CD8-positive, alpha-beta memory T cell (primary cell): ENCODE results near the gene HSPA13. TPM values are rescaled to one million over a fixed set of nuclear protein-coding genes. Genes with fewer than 3 reads are reported as not detected.

ENCODE experiments used
- CTCF ChIA-PET: fragments of 350-600 bp; sonication (Branson Sonifier 250); formaldehyde crosslinking; loops from one replicate; lab custom pipeline; 2021; ENCODE audit warnings: antibody characterized with exemption; lab: Charles Lee
- POLR2A ChIA-PET: fragments of 350-600 bp; sonication (Branson Sonifier 250); formaldehyde crosslinking; loops from one replicate; lab custom pipeline; 2021; ENCODE audit warnings: antibody characterized with exemption; lab: Charles Lee
- DNase-seq, 5 donors: peaks; one replicate each; pipeline versions ENCODE4 v3.0.0 to v3.0.0-alpha.2; 2020 to 2022; ENCODE audit warnings: mixed read lengths in 1 of 5
- H3K27ac ChIP-seq: one replicate; pipeline ENCODE4 v1.7.0; 2013; ENCODE audit warnings: low read depth, mild to moderate bottlenecking, low read length, moderate library complexity
- H3K27me3 ChIP-seq: 2 replicates; pipeline ENCODE4 v1.7.0; 2013; ENCODE audit warnings: low read length, mild to moderate bottlenecking; ENCODE audit not compliant: insufficient read depth, poor library complexity, severe bottlenecking
- H3K36me3 ChIP-seq: 2 replicates; pipeline ENCODE4 v1.7.0; 2013; ENCODE audit warnings: mild to moderate bottlenecking, low read length, moderate library complexity; ENCODE audit not compliant: insufficient read depth
- H3K4me1 ChIP-seq: 2 replicates; pipeline ENCODE4 v1.7.0; 2013; ENCODE audit warnings: mild to moderate bottlenecking, low read length, moderate library complexity; ENCODE audit not compliant: insufficient read depth
- H3K4me3 ChIP-seq: 2 replicates; pipeline ENCODE4 v1.7.0; 2013; ENCODE audit warnings: mild to moderate bottlenecking, low read length
- H3K9me3 ChIP-seq: 2 replicates; pipeline ENCODE4 v1.7.0; 2013; ENCODE audit warnings: mild to moderate bottlenecking, low read length
- H3K27ac Mint-ChIP-seq, 8 donors: one replicate each; pipeline ENCODE4 v1.8.0; 2020 to 2021; ENCODE audit warnings: mixed read lengths in 8 of 8, mild to moderate bottlenecking in 6 of 8, inconsistent platforms in 3 of 8, moderate library complexity in 3 of 8
- H3K27me3 Mint-ChIP-seq, 2 donors: one replicate each; pipeline ENCODE4 v1.8.0; 2020 to 2021; ENCODE audit warnings: mixed read lengths in 2 of 2, mild to moderate bottlenecking in 1 of 2, moderate library complexity in 1 of 2
- H3K36me3 Mint-ChIP-seq, 3 donors: one replicate each; pipeline ENCODE4 v1.8.0; 2020 to 2021; ENCODE audit warnings: mixed read lengths in 3 of 3, inconsistent platforms in 1 of 3, mild to moderate bottlenecking in 1 of 3
- H3K4me1 Mint-ChIP-seq, 3 donors: one replicate each; pipeline ENCODE4 v1.8.0; 2020 to 2021; ENCODE audit warnings: mixed read lengths in 3 of 3, inconsistent platforms in 1 of 3, mild to moderate bottlenecking in 1 of 3
- H3K4me3 Mint-ChIP-seq, 7 donors: one replicate each; pipeline ENCODE4 v1.8.0; 2020 to 2021; ENCODE audit warnings: mixed read lengths in 7 of 7, mild to moderate bottlenecking in 6 of 7, moderate library complexity in 4 of 7, inconsistent platforms in 2 of 7
- H3K9me3 Mint-ChIP-seq, 5 donors: one replicate each; pipeline ENCODE4 v1.8.0; 2020 to 2022; ENCODE audit warnings: mixed read lengths in 5 of 5, mild to moderate bottlenecking in 3 of 5, moderate library complexity in 2 of 5, inconsistent platforms in 1 of 5
- polyA plus RNA-seq: library from polyadenylated mRNA; unstranded; fragments of 300-500 nt; fragmentation: Illumina TruSeq; gene quantifications from one replicate; pipeline ENCODE4 v1.2.3, GENCODE V29; 2021
- total RNA-seq, 2 experiments: library from RNA; stranded (reverse); gene quantifications; one replicate each; pipeline ENCODE4 v1.2.3, GENCODE V29; 2021

The HSPA13 gene
- total and polyA plus RNA-seq, 3 experiments from 2014 or later = 14.9 to 36.0 (median 32.7) TPM

DNA sequence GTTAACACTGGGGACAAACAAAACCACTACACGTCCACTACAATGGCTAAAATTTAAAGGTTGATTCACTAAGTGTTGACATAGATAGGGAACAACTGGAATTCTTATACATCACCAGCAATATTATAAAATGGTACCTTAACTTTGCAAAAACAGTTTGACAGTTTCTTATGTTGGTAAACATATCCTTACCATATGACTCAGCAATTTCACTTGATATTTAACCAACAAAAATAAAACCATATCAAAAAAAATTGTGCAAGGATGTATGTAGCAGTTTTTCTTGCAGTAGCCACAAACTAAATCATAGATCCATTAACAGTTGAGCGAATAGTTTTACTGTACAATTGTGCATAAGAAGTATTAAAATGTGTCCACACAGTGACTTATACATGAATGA is 5.3 kb upstream of the HSPA13 start:
- peaks cover 3 to 13% of the 10 kb centered on the region in 2 donors for H3K27me3 Mint-ChIP-seq
- no peaks in the 10 kb centered on the region for H3K27me3 ChIP-seq
- no peaks in the 10 kb centered on the region for H3K9me3 ChIP-seq
- peaks cover 0 to 5% (median 3%) of the 10 kb centered on the region in 3 donors for H3K36me3 Mint-ChIP-seq
- H3K27ac ChIP-seq = no peak overlapping the region
- peaks cover 6% of the 10 kb centered on the region for H3K4me1 ChIP-seq
- ChIA-PET POLR2A (no interaction called here), CTCF (no interaction called here)
- H3K27ac Mint-ChIP-seq = no peak overlapping the region
- H3K36me3 ChIP-seq = no peaks in the 10 kb centered on the region
- DNase-seq = no peak
- peaks cover 7 to 10% (median 9%) of the 10 kb centered on the region in 3 donors for H3K4me1 Mint-ChIP-seq
- H3K4me3 ChIP-seq = no peak overlapping the region
- H3K4me3 Mint-ChIP-seq = no peak overlapping the region
- no peaks in the 10 kb centered on the region for H3K9me3 Mint-ChIP-seq

DNA sequence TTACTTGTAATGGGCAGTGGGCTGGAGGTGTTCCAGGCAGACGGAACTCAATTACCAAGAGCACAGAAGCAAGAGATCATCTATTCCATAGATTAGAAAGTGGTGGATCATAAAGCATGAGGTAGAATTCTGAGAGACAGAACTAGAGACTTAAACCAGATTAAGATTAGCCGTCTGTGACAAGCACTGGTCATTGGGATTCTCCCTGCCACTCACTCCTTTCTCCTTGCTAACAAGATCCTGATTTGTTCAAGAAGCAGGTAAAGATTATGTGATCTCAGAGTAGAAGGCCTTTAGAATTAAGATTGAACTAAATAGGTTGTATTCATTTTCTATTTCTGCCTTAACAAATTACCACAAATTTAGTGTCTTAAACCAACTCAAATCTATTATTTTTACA is 1.5 kb upstream of the HSPA13 start:
- CTCF ChIA-PET = interaction anchor here (2.2 kb wide), 1 partner anchor 8 kb away, joined by 10 read pairs; no protein-coding TSS in a partner anchor
- Mint-ChIP-seq H3K4me3 (peak overlapping the region; percentile 95 to 100 (median 99)), H3K9me3 (no peaks in the 10 kb centered on the region)

DNA sequence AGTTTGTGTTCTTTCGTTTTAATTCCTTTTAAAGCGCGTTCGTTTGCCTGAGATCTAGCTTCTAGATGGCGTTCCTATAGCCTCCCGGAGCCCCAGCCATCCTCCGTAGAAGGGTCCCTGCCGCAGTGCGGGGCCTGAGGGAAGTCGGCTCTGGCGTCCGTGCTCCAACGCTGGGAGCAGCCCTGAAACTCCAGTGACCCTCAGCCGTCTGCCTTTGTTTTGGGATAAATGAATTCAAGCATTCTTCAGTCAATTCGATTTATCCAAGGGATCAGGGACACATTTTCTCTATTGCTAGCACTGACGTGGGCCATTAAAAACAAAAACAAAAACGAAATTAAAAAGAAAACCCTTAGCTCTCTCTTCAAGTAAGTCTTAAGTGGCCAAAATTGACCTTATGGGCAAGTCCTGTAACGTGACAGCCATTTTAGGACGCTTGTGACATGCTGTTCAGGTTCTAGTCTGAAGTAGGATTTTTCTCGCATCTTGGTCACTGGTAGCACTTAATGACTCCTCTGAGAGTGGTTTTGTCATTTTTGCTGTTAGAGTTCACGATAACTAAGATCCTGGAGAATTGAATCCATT is 742 bp upstream of the HSPA13 start:
- ChIA-PET CTCF (interaction anchor here (2.2 kb wide), 1 partner anchor 9 kb away, joined by 10 read pairs; no protein-coding TSS in a partner anchor), POLR2A (interaction anchor here (0.6 to 1.1 kb wide), 3 partner anchors 10 to 681 kb away, joined by 4 to 9 read pairs (median 4); partner anchors contain the start of gene NRIP1)
- Histone ChIP-seq H3K4me1 (peaks cover 35% of the 10 kb centered on the region), H3K9me3 (no peaks in the 10 kb centered on the region), H3K36me3 (no peaks in the 10 kb centered on the region), H3K4me3 (peak overlapping the region; percentile 97), H3K27ac (peak overlapping the region; percentile 94), H3K27me3 (no peaks in the 10 kb centered on the region)
- peaks cover 35 to 49% (median 49%) of the 10 kb centered on the region in 3 donors for H3K4me1 Mint-ChIP-seq
- DNase-seq = no peak
- no peaks in the 10 kb centered on the region for H3K9me3 Mint-ChIP-seq
- peak overlapping the region; percentile 95 to 100 (median 100) for H3K27ac Mint-ChIP-seq
- H3K36me3 Mint-ChIP-seq = peaks cover 0 to 24% (median 5%) of the 10 kb centered on the region in 3 donors
- peak overlapping the region; percentile 95 to 100 (median 99) for H3K4me3 Mint-ChIP-seq
- H3K27me3 Mint-ChIP-seq = peaks cover 0 to 1% of the 10 kb centered on the region in 2 donors

More for the DNA sequence above, 1.5 kb upstream of the HSPA13 start:
- POLR2A ChIA-PET = no interaction called here
- Histone ChIP-seq H3K36me3 (no peaks in the 10 kb centered on the region), H3K27ac (no peak overlapping the region), H3K27me3 (no peaks in the 10 kb centered on the region), H3K4me1 (peaks cover 34% of the 10 kb centered on the region), H3K4me3 (peak overlapping the region; percentile 97), H3K9me3 (no peaks in the 10 kb centered on the region)
- DNase-seq = no peak
- Mint-ChIP-seq H3K4me1 (peaks cover 33 to 42% (median 41%) of the 10 kb centered on the region in 3 donors), H3K36me3 (peaks cover 0 to 19% (median 4%) of the 10 kb centered on the region in 3 donors), H3K27me3 (peaks cover 0 to 1% of the 10 kb centered on the region in 2 donors), H3K27ac (peak overlapping the region in 6 of 8 donors; percentile 44 to 100 (median 100))

DNA sequence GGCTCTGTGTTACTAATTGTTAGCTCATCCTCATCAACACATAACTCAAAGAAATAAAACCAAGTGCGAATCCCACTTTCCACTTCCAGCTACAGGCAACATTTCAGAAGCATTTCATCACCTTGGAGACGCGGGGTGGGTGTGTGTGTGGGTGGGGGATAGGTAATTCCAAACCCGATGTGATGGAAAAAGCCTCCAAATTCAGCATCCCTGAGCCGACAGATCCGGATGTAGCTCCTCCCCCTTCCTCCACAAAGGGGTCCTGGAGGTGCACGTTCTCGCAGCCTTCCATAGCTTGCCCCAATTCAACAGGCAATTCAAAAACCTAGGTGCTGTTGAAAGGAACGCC is 486 bp downstream of the HSPA13 start:
- Mint-ChIP-seq H3K9me3 (no peaks in the 10 kb centered on the region), H3K4me3 (peak overlapping the region; percentile 95 to 100 (median 99)), H3K27me3 (peaks cover 0 to 1% of the 10 kb centered on the region in 2 donors), H3K36me3 (peaks cover 2 to 35% (median 7%) of the 10 kb centered on the region in 3 donors), H3K4me1 (peaks cover 41 to 60% (median 56%) of the 10 kb centered on the region in 3 donors), H3K27ac (peak overlapping the region; percentile 95 to 100 (median 100))
- no peak for DNase-seq
- H3K4me1 ChIP-seq = peaks cover 35% of the 10 kb centered on the region
- no peaks in the 10 kb centered on the region for H3K9me3 ChIP-seq
- H3K27ac ChIP-seq = peak overlapping the region; percentile 94
- H3K27me3 ChIP-seq = no peaks in the 10 kb centered on the region
- ChIA-PET POLR2A (no interaction called here), CTCF (interaction anchor here (1.1 to 2.2 kb wide), 2 partner anchors 10 to 12 kb away, joined by 3 to 10 read pairs; no protein-coding TSS in a partner anchor)
- H3K4me3 ChIP-seq = peak overlapping the region; percentile 97
- peaks cover 4% of the 10 kb centered on the region for H3K36me3 ChIP-seq

DNA sequence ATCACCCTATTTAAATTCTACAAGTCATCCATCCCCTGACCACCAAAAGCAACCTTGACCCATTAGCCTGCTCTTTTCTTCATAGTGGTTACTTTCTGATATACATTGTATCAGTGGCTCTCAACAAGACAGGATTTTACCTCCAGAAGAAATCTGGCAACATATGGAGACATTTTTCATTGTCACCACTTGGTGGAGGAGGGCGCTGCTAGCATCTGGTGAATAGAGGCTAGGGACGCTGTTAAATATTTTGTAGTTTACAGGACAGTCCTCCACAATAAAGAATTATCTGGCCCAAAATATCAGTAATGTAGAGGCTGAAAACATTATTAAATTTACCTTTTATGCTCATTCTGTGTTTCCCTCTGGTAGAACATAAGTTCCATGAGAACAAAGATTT is 6.1 kb downstream of the HSPA13 start:
- H3K4me1 Mint-ChIP-seq = peaks cover 25 to 44% (median 35%) of the 10 kb centered on the region in 3 donors
- POLR2A ChIA-PET = no interaction called here
- H3K27me3 Mint-ChIP-seq = no peaks in the 10 kb centered on the region
- no peak overlapping the region for H3K4me3 Mint-ChIP-seq
- CTCF ChIA-PET = no interaction called here
- H3K9me3 Mint-ChIP-seq = no peaks in the 10 kb centered on the region
- Histone ChIP-seq H3K36me3 (peaks cover 21% of the 10 kb centered on the region), H3K27me3 (no peaks in the 10 kb centered on the region), H3K9me3 (no peaks in the 10 kb centered on the region), H3K4me1 (peaks cover 22% of the 10 kb centered on the region), H3K4me3 (no peak overlapping the region), H3K27ac (no peak overlapping the region)
- no peak for DNase-seq
- peaks cover 11 to 67% (median 33%) of the 10 kb centered on the region in 3 donors for H3K36me3 Mint-ChIP-seq
- peak overlapping the region in 2 of 8 donors; percentile 15 to 41 for H3K27ac Mint-ChIP-seq

DNA sequence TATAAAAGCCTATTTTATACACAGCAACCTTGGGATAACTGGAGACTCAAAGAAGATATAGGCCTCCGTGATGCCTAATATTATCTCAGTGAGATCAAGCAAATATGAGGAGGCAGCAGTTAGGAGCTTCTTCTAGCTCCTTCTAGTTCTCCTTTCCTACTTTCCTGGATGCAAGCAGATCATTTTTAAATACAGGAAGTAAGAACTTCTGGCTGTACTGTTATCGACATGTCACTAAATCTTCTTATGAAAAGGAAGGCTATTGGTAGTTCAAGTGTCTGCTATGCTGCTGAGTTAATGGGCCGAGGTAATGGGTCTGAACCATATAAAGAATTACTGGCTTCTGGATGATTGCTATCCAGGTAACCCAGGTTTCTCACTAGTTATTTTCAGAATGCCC is 15.9 kb downstream of the HSPA13 start:
- peaks cover 0 to 12% of the 10 kb centered on the region in 2 donors for H3K27me3 Mint-ChIP-seq
- H3K27ac ChIP-seq = no peak overlapping the region
- H3K4me3 Mint-ChIP-seq = no peak overlapping the region
- H3K36me3 Mint-ChIP-seq = peaks cover 0 to 3% (median 0%) of the 10 kb centered on the region in 3 donors
- ChIA-PET POLR2A (no interaction called here), CTCF (no interaction called here)
- no peaks in the 10 kb centered on the region for H3K27me3 ChIP-seq
- no peaks in the 10 kb centered on the region for H3K9me3 Mint-ChIP-seq
- DNase-seq = no peak
- no peak overlapping the region for H3K4me3 ChIP-seq
- H3K9me3 ChIP-seq = no peaks in the 10 kb centered on the region
- no peaks in the 10 kb centered on the region for H3K36me3 ChIP-seq
- no peaks in the 10 kb centered on the region for H3K4me1 Mint-ChIP-seq
- H3K27ac Mint-ChIP-seq = no peak overlapping the region
- H3K4me1 ChIP-seq = no peaks in the 10 kb centered on the region

DNA sequence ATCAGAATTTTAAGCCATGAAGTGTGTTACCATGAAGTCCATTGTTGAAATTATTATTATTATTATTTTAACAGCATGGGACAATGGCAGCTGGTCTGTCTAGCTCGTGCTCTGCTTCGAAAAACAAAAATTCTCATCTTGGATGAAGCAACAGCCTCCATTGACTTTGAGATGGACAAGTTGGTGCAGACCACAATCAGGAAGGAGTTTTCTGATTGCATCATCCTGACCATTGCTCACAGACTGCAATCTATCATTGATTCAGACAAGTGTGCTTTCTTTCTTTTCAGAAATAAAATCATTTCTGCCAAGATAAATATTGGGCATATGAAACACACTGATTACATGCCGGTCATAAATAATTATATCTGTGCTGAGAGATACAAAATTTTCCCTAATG is 21.0 kb downstream of the HSPA13 start:
- CTCF ChIA-PET = no interaction called here
- POLR2A ChIA-PET = no interaction called here
- H3K27me3 ChIP-seq = no peaks in the 10 kb centered on the region
- Mint-ChIP-seq H3K36me3 (peaks cover 0 to 2% (median 0%) of the 10 kb centered on the region in 3 donors), H3K27me3 (peaks cover 2 to 25% of the 10 kb centered on the region in 2 donors), H3K9me3 (no peaks in the 10 kb centered on the region), H3K4me1 (no peaks in the 10 kb centered on the region), H3K4me3 (no peak overlapping the region), H3K27ac (no peak overlapping the region)
- no peak for DNase-seq
- no peak overlapping the region for H3K27ac ChIP-seq
- H3K4me3 ChIP-seq = no peak overlapping the region
- H3K36me3 ChIP-seq = no peaks in the 10 kb centered on the region
- no peaks in the 10 kb centered on the region for H3K9me3 ChIP-seq
- no peaks in the 10 kb centered on the region for H3K4me1 ChIP-seq

DNA sequence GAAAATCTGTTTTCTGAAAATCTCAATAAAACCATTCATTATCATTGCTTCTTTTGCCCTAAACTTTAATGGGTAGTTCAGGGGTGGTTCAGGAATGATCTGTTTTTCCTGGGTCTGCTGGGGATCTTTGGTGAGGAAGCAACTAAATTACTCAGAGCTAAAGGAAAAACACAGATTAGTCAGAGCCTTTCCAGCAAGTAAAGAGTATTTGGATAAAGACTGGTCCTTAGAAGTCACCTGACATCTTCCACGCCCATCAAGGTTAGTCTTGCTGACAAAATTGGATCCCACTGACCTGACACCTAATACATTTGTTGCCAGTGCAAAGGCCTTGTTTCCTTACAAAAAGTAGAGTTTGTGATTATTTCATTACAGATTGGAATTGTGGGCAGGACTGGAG is 24.2 kb downstream of the HSPA13 start:
- Mint-ChIP-seq H3K4me3 (no peak overlapping the region), H3K36me3 (peaks cover 0 to 2% (median 0%) of the 10 kb centered on the region in 3 donors), H3K27me3 (peaks cover 5 to 35% of the 10 kb centered on the region in 2 donors), H3K9me3 (no peaks in the 10 kb centered on the region), H3K4me1 (no peaks in the 10 kb centered on the region), H3K27ac (no peak overlapping the region)
- H3K27me3 ChIP-seq = no peaks in the 10 kb centered on the region
- ChIA-PET POLR2A (no interaction called here), CTCF (no interaction called here)
- no peaks in the 10 kb centered on the region for H3K9me3 ChIP-seq
- no peaks in the 10 kb centered on the region for H3K4me1 ChIP-seq
- H3K27ac ChIP-seq = no peak overlapping the region
- DNase-seq = no peak
- no peak overlapping the region for H3K4me3 ChIP-seq
- H3K36me3 ChIP-seq = no peaks in the 10 kb centered on the region
